ENCODE measurements around the gene HYCC2.

Gene HYCC2

GRCh38 chr2:201024518-201024917 is 47.0 kb downstream of the HYCC2 start:
- no peak for TF ChIP-seq CTCF (IDR thresholded peaks at IDR 0.05; ENCODE audit: low read length, missing control alignments)
- no peak for DNase-seq (ENCODE audit: low read depth)

GRCh38 chr2:201021914-201022313 is 49.6 kb downstream of the HYCC2 start:
- TF ChIP-seq CTCF (IDR thresholded peaks at IDR 0.05; ENCODE audit: low read length, missing control alignments): no peak
- no peak overlapping the region for H3K4me3 ChIP-seq (replicated peaks; ENCODE audit: low read depth, low read length)
- no peak for DNase-seq (ENCODE audit: low read depth)

More at GRCh38 chr2:201024518-201024917, 47.0 kb downstream of the HYCC2 start:
- no peak overlapping the region for H3K4me3 ChIP-seq (replicated peaks; ENCODE audit: low read depth, low read length)

All from fibroblast of pulmonary artery (primary cell).